IMR-90 (cell line): Measurements from ENCODE around the gene NUDT6. TPM values are rescaled to one million over a fixed set of nuclear protein-coding genes. Genes with fewer than 3 reads are reported as not detected.

Experiments used
- ATAC-seq: fragments of 200-7000 bp; cut with Tn5 transposase; 2 replicates; pipeline ENCODE4 v1.9.1; 2020; ENCODE audit warnings: low read depth, mild to moderate bottlenecking, moderate library complexity
- BruUV-seq: library from RNA; stranded (reverse); fragments of 400-500 nt; replicated peaks from 2 replicates; lab custom pipeline; 2021; lab: Mats Ljungman, UMichigan
- CTCF ChIA-PET: fragments of 300-600 bp; formaldehyde crosslinking; extraction: SDS; loops from one replicate; lab custom pipeline; 2021; ENCODE audit warnings: antibody characterized with exemption; lab: Yijun Ruan, JAX
- POLR2A ChIA-PET: fragments of 300-600 bp; sonication (Branson Sonifier 250); formaldehyde crosslinking; loops from one replicate; lab custom pipeline; 2022; ENCODE audit warnings: antibody characterized with exemption; ENCODE audit not compliant: unreplicated experiment; lab: Charles Lee
- DNase-seq: peaks from one replicate; pipeline ENCODE4 v3.0.0; 2013
- H2AFZ ChIP-seq: replicated peaks from 2 replicates; pipeline ENCODE3; 2013; ENCODE audit warnings: low read length, mild to moderate bottlenecking; ENCODE audit not compliant: poor library complexity
- H2AK5ac ChIP-seq: 2 replicates; pipeline ENCODE4 v1.6.1; 2013; ENCODE audit warnings: low read depth, low read length, inconsistent platforms
- H2AK9ac ChIP-seq: replicated peaks from 2 replicates; pipeline ENCODE3; 2013; ENCODE audit warnings: mild to moderate bottlenecking, low read depth, low read length, moderate library complexity; ENCODE audit not compliant: poor library complexity
- H2BK120ac ChIP-seq: 2 replicates; pipeline ENCODE4 v1.6.1; 2013; ENCODE audit warnings: low read depth, low read length, inconsistent platforms
- H2BK15ac ChIP-seq: 3 replicates; pipeline ENCODE4 v1.6.1; 2013; ENCODE audit warnings: low read depth, low read length, inconsistent platforms
- H2BK20ac ChIP-seq: 2 replicates; pipeline ENCODE4 v1.6.1; 2013; ENCODE audit warnings: low read depth, mild to moderate bottlenecking, inconsistent platforms, low read length, moderate library complexity
- H2BK5ac ChIP-seq: 2 replicates; pipeline ENCODE4 v1.6.1; 2013; ENCODE audit warnings: mild to moderate bottlenecking, low read depth, low read length, inconsistent platforms; ENCODE audit not compliant: poor library complexity, severe bottlenecking
- H3K14ac ChIP-seq: replicated peaks from 2 replicates; pipeline ENCODE4 v1.6.1; 2013; ENCODE audit warnings: low read depth, low read length, inconsistent platforms
- H3K18ac ChIP-seq: 2 replicates; pipeline ENCODE4 v1.6.1; 2013; ENCODE audit warnings: low read depth, low read length, control low read depth
- H3K23ac ChIP-seq: 2 replicates; pipeline ENCODE4 v1.6.1; 2013; ENCODE audit warnings: low read depth, low read length, inconsistent platforms
- H3K27ac ChIP-seq: 2 replicates; pipeline ENCODE4 v1.5.1; 2013; ENCODE audit warnings: mild to moderate bottlenecking, control low read depth, low read length; ENCODE audit not compliant: insufficient read depth
- H3K27me3 ChIP-seq: 2 replicates; pipeline ENCODE4 v1.6.1; 2013; ENCODE audit warnings: low read length; ENCODE audit not compliant: control insufficient read depth, insufficient read depth
- H3K36me3 ChIP-seq: 2 replicates; pipeline ENCODE4 v1.6.1; 2013; ENCODE audit warnings: low read length, mixed read lengths; ENCODE audit not compliant: control insufficient read depth, insufficient read depth
- H3K4ac ChIP-seq: 2 replicates; pipeline ENCODE4 v1.6.1; 2013; ENCODE audit warnings: low read depth, low read length, inconsistent platforms
- H3K4me1 ChIP-seq: 2 replicates; pipeline ENCODE4 v1.6.1; 2013; ENCODE audit warnings: low read length, mixed read lengths; ENCODE audit not compliant: control insufficient read depth, insufficient read depth
- H3K4me2 ChIP-seq: 2 replicates; pipeline ENCODE4 v1.6.1; 2013; ENCODE audit warnings: low read depth, mild to moderate bottlenecking, control low read depth, low read length, moderate library complexity
- H3K4me3 ChIP-seq: 2 replicates; pipeline ENCODE4 v1.5.1; 2013; ENCODE audit warnings: low read depth, mild to moderate bottlenecking, control low read depth, low read length, moderate library complexity; ENCODE audit not compliant: insufficient read depth
- H3K56ac ChIP-seq: 2 replicates; pipeline ENCODE4 v1.6.1; 2013; ENCODE audit warnings: low read length, inconsistent platforms; ENCODE audit not compliant: insufficient read depth; ENCODE audit errors: extremely low read depth
- H3K79me1 ChIP-seq, 2 experiments: 2 replicates each; pipeline ENCODE4 v1.6.1; 2013; ENCODE audit warnings: low read length in 2 of 2, inconsistent platforms in 1 of 2, low read depth in 1 of 2
- H3K9ac ChIP-seq: 2 replicates; pipeline ENCODE4 v1.6.1; 2013; ENCODE audit warnings: low read depth, low read length, control low read depth
- H3K9me1 ChIP-seq: 2 replicates; pipeline ENCODE4 v1.6.1; 2013; ENCODE audit warnings: low read length, inconsistent platforms; ENCODE audit not compliant: insufficient read depth
- H3K9me3 ChIP-seq: 2 replicates; pipeline ENCODE4 v1.6.1; 2013; ENCODE audit warnings: low read length; ENCODE audit not compliant: control insufficient read depth, insufficient read depth
- H4K20me1 ChIP-seq: 2 replicates; pipeline ENCODE4 v1.6.1; 2013; ENCODE audit warnings: low read length, inconsistent platforms; ENCODE audit not compliant: insufficient read depth
- H4K5ac ChIP-seq: 2 replicates; pipeline ENCODE4 v1.6.1; 2013; ENCODE audit warnings: mild to moderate bottlenecking, low read depth, low read length, control low read depth
- H4K8ac ChIP-seq, 2 experiments: 2 replicates each; pipeline ENCODE4 v1.6.1; 2013; ENCODE audit warnings: low read depth in 2 of 2, low read length in 2 of 2, control low read depth in 1 of 2, inconsistent platforms in 1 of 2
- H4K91ac ChIP-seq: 2 replicates; pipeline ENCODE4 v1.6.1; 2013; ENCODE audit warnings: low read depth, low read length, inconsistent platforms; ENCODE audit not compliant: insufficient read depth
- BHLHE40 ChIP-seq: fragments of 150-350 bp; IDR thresholded peaks from 2 replicates; pipeline ENCODE4 v1.6.1; 2016; ENCODE audit warnings: mild to moderate bottlenecking, low read depth, low read length
- CHD1 ChIP-seq: IDR thresholded peaks from 2 replicates; pipeline ENCODE4 v1.6.1; 2012; ENCODE audit warnings: low read depth, low read length, improper control_type of control experiment
- FOS ChIP-seq: fragments of 150-350 bp; IDR thresholded peaks from 2 replicates; pipeline ENCODE4 v1.6.1; 2016; ENCODE audit warnings: low read depth, low read length
- MXI1 ChIP-seq: IDR thresholded peaks from 2 replicates; pipeline ENCODE4 v1.6.1; 2012; ENCODE audit warnings: low read depth, mild to moderate bottlenecking, low read length, moderate library complexity, borderline replicate concordance
- NFE2L2 ChIP-seq: fragments of 150-350 bp; IDR thresholded peaks from 2 replicates; pipeline ENCODE4 v1.6.1; 2016; ENCODE audit warnings: low read depth, mild to moderate bottlenecking, low read length
- POLR2A ChIP-seq: IDR thresholded peaks from 2 replicates; pipeline ENCODE4 v1.6.1; 2012; ENCODE audit warnings: mild to moderate bottlenecking, low read depth, low read length
- RCOR1 ChIP-seq: IDR thresholded peaks from 2 replicates; pipeline ENCODE4 v1.6.1; 2012; ENCODE audit warnings: mild to moderate bottlenecking, low read length, improper control_type of control experiment; ENCODE audit not compliant: insufficient replicate concordance
- RFX5 ChIP-seq: IDR thresholded peaks from 2 replicates; pipeline ENCODE4 v1.8.0; 2012; ENCODE audit warnings: low read depth, mild to moderate bottlenecking, low read length, moderate library complexity
- SMC3 ChIP-seq: fragments of 150-350 bp; IDR thresholded peaks from 2 replicates; pipeline ENCODE4 v1.6.1; 2016; ENCODE audit warnings: low read depth, mild to moderate bottlenecking, antibody characterized with exemption, low read length, moderate library complexity
- dilution Hi-C: fragments of 300-500 bp; cut with HindIII; formaldehyde crosslinking; loops from one replicate; pipeline ENCODE4 v1.14.3; 2018; ENCODE audit warnings: low sequenced_read_pairs; ENCODE audit not compliant: unreplicated experiment
- in situ Hi-C: fragments of 300-500 bp; cut with MboI; formaldehyde crosslinking; loops from 3 replicates; pipeline ENCODE4 v1.14.3; 2019; ENCODE audit warnings: low sequenced_read_pairs, inconsistent platforms, mixed read lengths
- intact Hi-C: fragments of 100-400 bp; cut with micrococcal nuclease; formaldehyde crosslinking; loops from 2 replicates; pipeline ENCODE4 v1.10.0; 2022
- polyA plus RNA-seq, 3 experiments: library from polyadenylated mRNA; depleted of rRNA; stranded (reverse); fragments of >200 nt; gene quantifications; 2 replicates each; pipeline ENCODE4 v1.2.3, GENCODE V29; 2012; ENCODE audit warnings: low replicate concordance in 1 of 3
- total RNA-seq: library from RNA; depleted of rRNA; stranded (reverse); fragments of >200 nt; gene quantifications from 2 replicates; pipeline ENCODE4 v1.2.3, GENCODE V29; 2012
- TF ChIP-seq, protein P1 (sequence below): fragments of 150-350 bp; IDR thresholded peaks from 2 replicates; pipeline ENCODE4 v1.6.1; 2017; ENCODE audit warnings: mild to moderate bottlenecking, antibody characterized with exemption, low read length, low read depth
- TF ChIP-seq, protein P2 (sequence below): fragments of 150-350 bp; IDR thresholded peaks from 2 replicates; pipeline ENCODE4 v1.6.1; 2016; ENCODE audit warnings: low read depth, mild to moderate bottlenecking, low read length, moderate library complexity, borderline replicate concordance

The NUDT6 gene
- total and polyA plus RNA-seq, 2 of the 4 experiments (the other 2 are of a cell fraction), result 2.7 to 4.8 TPM

DNA sequence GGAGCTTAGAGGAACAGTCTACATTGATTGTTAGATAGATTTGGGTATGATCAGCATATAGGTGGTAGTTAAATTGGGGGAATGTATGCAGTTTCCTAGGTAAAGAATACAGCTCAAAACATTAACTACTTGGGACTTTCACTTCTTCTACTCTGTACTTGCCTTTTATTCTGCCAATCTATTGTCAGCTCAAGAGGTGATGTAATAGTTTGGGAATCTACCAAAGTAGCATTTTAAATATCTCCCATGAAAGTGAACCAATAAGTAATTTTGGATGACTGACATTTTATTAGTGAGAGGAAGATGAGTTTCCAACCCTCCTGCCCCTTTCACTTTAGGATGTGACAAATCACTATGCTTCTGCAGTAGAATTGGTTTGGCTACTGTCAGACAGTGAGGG lies 43.4 kb downstream of the NUDT6 start:
- no peak overlapping the region for H3K4me3 ChIP-seq
- DNase-seq, result no peak
- TF ChIP-seq NFE2L2, result no peak
- no peak for TF ChIP-seq FOS
- TF ChIP-seq, protein P1, sequence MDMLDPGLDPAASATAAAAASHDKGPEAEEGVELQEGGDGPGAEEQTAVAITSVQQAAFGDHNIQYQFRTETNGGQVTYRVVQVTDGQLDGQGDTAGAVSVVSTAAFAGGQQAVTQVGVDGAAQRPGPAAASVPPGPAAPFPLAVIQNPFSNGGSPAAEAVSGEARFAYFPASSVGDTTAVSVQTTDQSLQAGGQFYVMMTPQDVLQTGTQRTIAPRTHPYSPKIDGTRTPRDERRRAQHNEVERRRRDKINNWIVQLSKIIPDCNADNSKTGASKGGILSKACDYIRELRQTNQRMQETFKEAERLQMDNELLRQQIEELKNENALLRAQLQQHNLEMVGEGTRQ, result no peak
- TF ChIP-seq, protein P2, sequence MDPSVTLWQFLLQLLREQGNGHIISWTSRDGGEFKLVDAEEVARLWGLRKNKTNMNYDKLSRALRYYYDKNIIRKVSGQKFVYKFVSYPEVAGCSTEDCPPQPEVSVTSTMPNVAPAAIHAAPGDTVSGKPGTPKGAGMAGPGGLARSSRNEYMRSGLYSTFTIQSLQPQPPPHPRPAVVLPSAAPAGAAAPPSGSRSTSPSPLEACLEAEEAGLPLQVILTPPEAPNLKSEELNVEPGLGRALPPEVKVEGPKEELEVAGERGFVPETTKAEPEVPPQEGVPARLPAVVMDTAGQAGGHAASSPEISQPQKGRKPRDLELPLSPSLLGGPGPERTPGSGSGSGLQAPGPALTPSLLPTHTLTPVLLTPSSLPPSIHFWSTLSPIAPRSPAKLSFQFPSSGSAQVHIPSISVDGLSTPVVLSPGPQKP, result no peak
- TF ChIP-seq SMC3, result no peak
- TF ChIP-seq CHD1, result no peak
- no peak for TF ChIP-seq BHLHE40
- TF ChIP-seq RCOR1, result no peak
- TF ChIP-seq POLR2A, result no peak
- no peak for TF ChIP-seq MXI1
- TF ChIP-seq RFX5, result no peak
- no peak overlapping the region for H2BK15ac ChIP-seq
- peaks cover 7% of the 10 kb centered on the region for H3K9me1 ChIP-seq
- no peak overlapping the region for H4K8ac ChIP-seq
- no peaks in the 10 kb centered on the region for H3K9me3 ChIP-seq
- ATAC-seq, result no peak
- H3K14ac ChIP-seq, result no peak overlapping the region
- peaks cover 3% of the 10 kb centered on the region; the same call in 1 of the 2 replicates for H4K20me1 ChIP-seq
- H3K27me3 ChIP-seq, result no peaks in the 10 kb centered on the region
- H3K79me1 ChIP-seq, result peaks cover 35 to 47% of the 10 kb centered on the region in 2 experiments
- H2BK5ac ChIP-seq, result no peak overlapping the region
- in situ Hi-C loops, result no loop called here
- no peak overlapping the region for H3K56ac ChIP-seq
- no peak overlapping the region for H2AFZ ChIP-seq
- H2AK5ac ChIP-seq, result no peak overlapping the region
- H2AK9ac ChIP-seq, result no peak overlapping the region
- CTCF ChIA-PET, result no interaction called here
- POLR2A ChIA-PET, result no interaction called here
- intact Hi-C loops, result no loop called here
- no peak overlapping the region for H2BK20ac ChIP-seq
- no peak overlapping the region for H3K9ac ChIP-seq
- no peak overlapping the region for H3K4ac ChIP-seq
- H4K5ac ChIP-seq, result no peak overlapping the region
- no peak overlapping the region for H2BK120ac ChIP-seq
- no peak overlapping the region for H4K91ac ChIP-seq
- no peak overlapping the region for H3K27ac ChIP-seq
- peaks cover 22% of the 10 kb centered on the region for H3K36me3 ChIP-seq
- dilution Hi-C loops, result no loop called here
- H3K23ac ChIP-seq, result no peak overlapping the region
- H3K18ac ChIP-seq, result no peak overlapping the region
- no peak overlapping the region for H3K4me2 ChIP-seq
- no TSS peak for BruUV-seq
- H3K4me1 ChIP-seq, result peaks cover 5% of the 10 kb centered on the region; the same call in 1 of the 2 replicates
